GM12873 (cell line): Measurements from ENCODE around the gene DMRT2.

Experiments used
- CTCF ChIP-seq: IDR thresholded peaks from 2 replicates; pipeline ENCODE4 v1.5.1; 2012; ENCODE audit warnings: low read depth, mild to moderate bottlenecking, moderate library complexity, low read length, control low read depth; ENCODE audit not compliant: insufficient read depth; ENCODE audit errors: missing control alignments

DMRT2 gene

DNA sequence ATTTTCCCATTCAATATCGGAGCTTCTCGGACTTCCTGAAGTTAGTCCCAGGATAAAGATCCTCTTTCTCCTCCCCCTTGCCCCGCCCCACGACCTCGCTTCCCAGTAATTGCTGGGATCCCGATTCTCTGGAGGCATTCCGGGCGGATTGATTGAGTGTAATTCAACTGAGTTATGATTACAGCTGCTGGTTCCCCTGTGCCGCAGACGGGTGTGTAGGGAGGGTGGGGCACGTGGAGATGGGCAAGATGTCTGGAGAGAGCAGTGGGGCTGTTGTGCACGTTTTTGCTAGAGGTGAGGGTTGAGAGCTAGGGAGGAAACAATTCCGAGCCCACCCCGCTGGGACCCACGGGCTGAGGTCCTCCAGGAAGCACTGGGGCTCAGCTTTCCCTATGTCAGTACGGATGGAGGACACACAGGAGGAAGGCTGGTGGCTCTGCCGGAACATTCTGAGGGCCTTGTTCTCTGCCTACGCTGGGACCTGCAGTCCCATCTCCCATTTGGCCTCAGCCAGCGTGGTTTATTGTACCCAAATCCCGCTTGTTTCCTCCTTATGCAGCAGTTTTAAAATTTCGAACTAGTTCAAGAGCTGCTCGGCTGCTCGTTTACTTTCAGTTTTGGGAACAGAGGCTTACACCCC, 2.4 kb upstream of the DMRT2 start:
- TF ChIP-seq CTCF = no peak

DNA sequence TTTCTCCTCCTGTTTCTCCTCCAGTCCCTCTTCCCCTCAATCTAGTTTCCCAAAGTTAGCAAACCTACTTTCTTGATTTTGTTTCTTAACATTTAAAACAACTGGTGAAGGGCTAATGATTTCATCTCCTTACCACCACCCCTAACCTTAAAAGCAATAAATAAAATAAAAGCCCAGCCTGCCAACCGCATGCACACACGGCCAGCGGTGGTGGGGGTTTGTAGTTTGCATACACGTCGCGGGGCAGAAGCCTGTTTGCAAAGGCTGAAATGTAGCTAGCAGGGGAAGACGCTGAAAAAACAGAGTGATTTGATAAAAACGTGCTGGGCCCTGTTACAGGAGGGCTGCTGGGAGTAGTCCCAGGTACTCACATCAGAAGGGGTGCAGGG, 1.9 kb upstream of the DMRT2 start:
- TF ChIP-seq CTCF = no peak

DNA sequence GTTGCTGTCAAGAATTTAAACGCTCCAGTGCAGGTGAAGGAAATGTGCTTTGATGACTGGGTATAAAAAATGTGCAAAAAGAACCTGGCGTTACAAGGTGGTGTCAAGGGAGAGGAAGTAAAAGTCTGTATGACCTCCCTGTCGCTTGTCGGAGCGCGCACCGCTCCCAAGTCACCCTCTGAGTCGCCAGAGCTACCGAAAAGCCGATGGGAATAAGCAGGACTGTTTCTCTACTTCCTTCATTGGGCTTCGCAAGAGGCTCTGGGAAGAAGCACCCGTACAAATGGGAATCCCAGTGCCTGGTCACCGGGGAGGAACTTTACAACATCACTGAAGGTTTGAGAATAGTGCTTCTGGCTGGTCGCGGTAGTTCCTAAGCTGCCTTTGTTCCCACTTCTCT, 1.3 kb upstream of the DMRT2 start:
- TF ChIP-seq CTCF = no peak

GRCh38 chr9:1049641-1050040, 516 bp upstream of the DMRT2 start:
- no peak for TF ChIP-seq CTCF

DNA sequence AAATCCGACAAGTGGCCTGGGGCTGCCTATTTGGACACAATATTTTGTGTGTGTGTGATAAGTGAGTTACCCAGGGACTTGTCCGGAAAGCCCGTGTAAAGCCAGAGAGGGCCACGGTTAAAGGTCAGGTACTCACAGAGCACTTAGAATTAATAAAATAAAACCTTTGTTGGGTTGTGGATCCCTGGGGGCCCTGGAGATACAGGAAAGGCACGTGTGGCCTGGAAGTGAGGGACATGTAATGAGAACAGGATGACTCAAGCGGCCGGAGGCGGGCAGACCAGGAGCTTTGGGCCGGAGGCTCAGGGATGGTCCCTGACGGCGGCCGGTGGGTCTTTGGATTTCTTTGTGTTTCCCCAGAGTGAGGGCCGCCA, 1.0 kb downstream of the DMRT2 start:
- TF ChIP-seq CTCF = no peak

DNA sequence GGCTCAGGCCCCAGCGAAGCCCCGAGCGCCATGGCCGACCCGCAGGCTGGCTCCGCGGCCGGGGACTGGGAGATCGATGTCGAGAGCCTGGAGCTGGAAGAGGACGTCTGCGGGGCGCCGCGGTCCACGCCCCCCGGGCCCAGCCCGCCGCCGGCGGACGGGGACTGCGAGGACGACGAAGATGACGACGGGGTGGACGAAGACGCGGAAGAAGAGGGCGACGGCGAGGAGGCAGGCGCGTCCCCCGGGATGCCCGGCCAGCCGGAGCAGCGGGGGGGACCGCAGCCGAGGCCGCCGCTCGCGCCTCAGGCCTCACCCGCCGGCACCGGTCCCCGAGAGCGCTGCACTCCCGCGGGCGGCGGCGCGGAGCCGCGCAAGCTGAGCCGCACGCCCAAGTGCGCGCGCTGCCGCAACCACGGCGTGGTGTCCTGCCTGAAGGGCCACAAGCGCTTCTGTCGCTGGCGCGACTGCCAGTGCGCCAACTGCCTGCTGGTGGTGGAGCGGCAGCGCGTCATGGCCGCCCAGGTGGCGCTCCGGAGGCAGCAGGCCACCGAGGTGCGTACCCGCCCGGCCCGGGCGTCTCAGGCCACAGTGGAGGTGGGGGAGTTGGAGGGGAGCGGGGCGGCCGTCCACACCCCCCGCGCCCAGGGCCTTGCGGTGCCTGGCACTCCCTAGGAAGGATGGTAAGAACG, 1.6 kb downstream of the DMRT2 start:
- no peak for TF ChIP-seq CTCF

- no peak for TF ChIP-seq CTCF
Measured at GRCh38 chr9:1052365-1053281, 2.5 kb downstream of the DMRT2 start.
